ENCODE results near the gene TMEM186.

- TF ChIP-seq, protein P1, sequence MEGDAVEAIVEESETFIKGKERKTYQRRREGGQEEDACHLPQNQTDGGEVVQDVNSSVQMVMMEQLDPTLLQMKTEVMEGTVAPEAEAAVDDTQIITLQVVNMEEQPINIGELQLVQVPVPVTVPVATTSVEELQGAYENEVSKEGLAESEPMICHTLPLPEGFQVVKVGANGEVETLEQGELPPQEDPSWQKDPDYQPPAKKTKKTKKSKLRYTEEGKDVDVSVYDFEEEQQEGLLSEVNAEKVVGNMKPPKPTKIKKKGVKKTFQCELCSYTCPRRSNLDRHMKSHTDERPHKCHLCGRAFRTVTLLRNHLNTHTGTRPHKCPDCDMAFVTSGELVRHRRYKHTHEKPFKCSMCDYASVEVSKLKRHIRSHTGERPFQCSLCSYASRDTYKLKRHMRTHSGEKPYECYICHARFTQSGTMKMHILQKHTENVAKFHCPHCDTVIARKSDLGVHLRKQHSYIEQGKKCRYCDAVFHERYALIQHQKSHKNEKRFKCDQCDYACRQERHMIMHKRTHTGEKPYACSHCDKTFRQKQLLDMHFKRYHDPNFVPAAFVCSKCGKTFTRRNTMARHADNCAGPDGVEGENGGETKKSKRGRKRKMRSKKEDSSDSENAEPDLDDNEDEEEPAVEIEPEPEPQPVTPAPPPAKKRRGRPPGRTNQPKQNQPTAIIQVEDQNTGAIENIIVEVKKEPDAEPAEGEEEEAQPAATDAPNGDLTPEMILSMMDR (IDR thresholded peaks at IDR 0.05), result no peak
- TF ChIP-seq POLR2A (IDR thresholded peaks at IDR 0.05), result no peak
These were observed 14.9 kb upstream of the TMEM186 start for GRCh38 chr16:8812162-8812843.

All from adrenal gland (tissue), 5 donors.